Skin of body (tissue), 2 donors: Measurements from ENCODE around the gene CBFA2T3. TPM values are rescaled to one million over a fixed set of nuclear protein-coding genes. Genes with fewer than 3 reads are reported as not detected.
"Not testable (repeated sequence)": the region's sequence is repeated elsewhere in the genome, so short reads cannot be mapped to it uniquely, and the experiment has no call there.

Experiments used
- DNase-seq: peaks from one replicate; lab custom pipeline; 2025; lab: John Stamatoyannopoulos, UW
- total RNA-seq: library from RNA; depleted of rRNA; stranded (reverse); fragments of >200 nt; gene quantifications from one replicate; pipeline ENCODE4 v1.2.3, GENCODE V29; 2014

CBFA2T3 gene
- 1.7 TPM for total RNA-seq

DNA sequence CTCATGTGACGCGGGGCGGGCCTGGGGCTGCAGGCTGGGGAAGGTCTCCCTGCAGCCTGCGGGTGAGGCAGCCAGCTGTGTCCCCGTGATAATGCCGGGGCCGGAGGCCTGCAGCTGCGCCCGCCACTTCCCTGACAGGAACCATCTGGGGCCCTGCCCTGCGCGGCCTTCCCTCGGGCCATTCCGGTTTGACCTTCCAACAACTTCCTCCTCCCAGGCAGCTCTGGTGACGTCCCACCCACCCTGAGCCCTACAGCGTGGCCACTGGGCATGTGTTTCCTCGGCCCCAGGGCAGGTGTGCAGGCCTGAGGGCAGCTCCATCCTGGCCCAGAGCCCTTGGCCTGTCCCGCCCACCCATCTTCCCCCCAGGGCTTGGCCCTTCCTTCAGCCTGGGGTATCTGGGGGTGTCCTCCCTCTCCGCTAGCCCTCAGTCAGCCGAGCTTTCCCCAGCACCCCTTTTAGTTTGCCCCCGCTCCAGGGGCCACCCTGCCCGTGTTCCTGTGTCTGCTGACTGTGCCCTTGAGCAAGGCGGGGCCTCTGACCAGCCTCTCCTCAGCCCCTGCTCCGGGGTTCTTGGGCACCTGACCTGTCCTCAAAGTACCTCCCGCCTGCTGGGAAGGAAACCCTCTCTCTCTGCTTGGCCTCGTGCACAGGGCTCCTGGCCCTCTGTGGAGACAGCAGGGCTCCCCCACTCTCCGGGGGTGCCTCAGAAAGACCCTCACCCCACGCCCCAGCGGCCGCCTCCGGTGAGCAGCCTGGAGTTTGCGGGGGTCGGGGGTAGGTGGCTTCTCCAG is at the start of gene CBFA2T3:
Gene CBFA2T3, minus strand, starts transcription at position 190 of the 794 bp plus-strand sequence. CDS start 400 bp downstream, outside the sequence.
- DNase-seq: peak; percentile 18

DNA sequence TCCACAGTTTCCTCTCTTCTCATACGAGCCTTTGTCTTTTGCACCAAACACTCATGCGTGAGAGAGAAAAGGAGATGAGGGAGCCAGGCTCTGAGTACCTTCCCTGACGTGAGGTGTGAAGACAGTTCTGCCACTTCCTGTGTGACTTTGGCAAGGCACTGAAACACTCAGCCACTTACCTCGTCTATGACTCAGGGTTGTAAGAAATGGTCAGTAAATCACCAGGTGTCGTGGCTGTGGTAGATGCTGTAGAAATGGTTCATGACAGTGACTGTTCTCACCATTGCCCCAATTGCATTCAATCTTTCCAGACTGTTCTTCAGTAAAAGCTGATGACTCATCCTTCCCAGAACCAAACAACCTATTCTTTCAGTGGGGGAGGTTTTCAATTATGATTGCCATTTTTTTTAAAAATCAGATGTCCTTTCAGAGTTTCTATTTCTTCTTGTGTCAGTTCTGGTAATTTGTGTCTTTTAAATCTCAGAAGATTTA is 49.2 kb upstream of the CBFA2T3 start:
- no peak for DNase-seq

DNA sequence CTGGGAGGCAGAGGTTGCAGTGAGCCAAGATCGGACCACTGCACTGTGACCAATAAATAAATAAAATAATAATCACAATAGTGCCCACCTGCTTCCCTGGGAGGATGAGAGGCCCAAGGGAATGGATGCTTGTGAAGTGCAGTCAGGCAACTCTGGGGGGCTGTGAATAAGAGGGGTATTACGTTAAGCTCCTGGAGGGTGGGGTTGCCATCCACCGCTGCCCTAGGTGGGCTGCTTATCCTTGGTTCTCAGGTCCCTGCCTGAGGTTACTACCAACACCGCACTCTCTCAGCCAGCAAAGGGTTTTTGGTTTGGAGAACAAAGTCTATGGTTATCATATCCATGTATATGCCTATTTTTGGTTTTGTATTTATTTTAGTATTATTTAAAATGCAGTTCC is 48.6 kb upstream of the CBFA2T3 start:
- no peak for DNase-seq

DNA sequence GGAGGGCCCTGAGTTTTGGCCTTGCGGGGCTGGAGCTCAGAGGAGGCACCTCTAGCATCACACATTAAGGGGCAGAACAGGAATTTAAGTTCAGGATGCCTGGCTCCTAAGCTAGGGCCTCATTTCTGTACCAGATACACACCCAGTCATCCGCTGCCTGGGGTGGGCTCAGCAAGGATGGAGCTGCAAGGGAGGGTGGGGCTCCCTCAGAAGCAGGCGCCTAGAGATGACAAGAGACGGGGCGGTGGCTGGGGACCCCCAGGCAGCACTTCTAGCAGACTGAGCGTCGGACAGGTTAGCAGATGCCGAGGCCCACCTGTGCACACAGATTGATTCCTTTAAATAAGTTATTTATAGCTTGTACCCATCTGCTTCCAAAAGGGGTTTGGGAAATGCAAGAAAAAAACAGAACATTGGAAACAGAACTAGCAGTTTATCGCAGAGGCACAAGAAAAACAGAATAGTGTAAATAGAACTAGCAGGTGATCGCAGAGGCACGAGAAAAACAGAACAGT is 47.6 kb upstream of the CBFA2T3 start:
- DNase-seq: no peak

DNA sequence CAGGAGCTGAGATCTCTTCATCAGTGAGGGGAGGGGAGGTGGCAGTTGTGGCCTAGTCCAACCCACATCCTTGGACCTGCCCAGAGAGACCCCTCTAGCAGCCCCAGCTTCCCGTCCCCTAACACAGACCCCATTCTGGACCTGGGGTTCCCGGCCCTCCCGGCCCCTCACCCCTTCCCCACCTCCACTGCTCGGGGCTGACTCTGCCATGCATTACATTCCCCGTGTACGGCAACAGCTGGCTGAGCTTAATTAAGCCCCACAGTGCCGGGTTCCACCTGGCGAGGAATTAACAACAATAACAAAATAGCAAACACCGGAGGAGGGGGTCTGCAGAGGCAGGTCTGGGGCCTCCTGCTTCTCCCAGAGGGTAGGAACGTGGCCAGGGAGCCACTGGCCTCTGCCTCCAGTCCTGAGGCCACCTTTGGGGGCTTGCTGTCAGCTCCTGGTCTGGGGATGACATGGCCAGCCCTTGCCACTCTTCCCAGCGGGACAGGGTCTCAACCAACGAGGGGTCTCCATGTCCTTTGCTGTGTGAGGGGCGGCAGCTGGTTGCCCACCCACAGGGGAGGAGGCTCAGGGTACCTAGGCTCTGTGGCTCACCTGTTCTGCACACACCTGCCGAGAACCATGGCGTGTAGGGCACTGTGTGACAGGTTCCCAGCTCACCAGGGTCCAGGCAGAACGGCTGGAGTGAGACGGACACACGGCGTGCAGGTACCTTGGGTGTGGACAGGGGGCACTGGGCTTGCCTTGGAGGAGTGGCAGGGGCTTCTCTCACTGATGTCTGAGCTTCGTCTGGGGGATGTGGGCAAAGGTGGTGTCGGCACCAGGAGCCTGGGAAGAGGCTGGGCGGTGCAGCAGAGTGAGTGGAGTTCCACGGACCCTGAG is 46.9 kb upstream of the CBFA2T3 start:
- no peak for DNase-seq

DNA sequence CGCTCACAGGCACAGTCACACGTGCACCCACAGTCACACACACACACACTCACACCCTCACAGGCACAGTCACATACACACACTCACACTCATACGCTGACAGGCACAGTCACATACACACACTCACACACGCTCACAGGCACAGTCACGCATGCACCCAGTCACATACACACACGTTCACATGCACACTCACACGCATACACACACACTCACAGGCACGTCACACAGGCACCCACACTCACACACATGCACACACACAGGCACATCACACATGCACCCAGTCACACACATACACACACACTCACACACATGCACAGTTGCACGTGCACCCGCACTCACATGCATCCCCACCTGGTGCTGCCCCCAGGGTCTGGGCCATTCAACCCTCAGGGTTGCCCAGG is 46.1 kb upstream of the CBFA2T3 start:
- DNase-seq: no peak

DNA sequence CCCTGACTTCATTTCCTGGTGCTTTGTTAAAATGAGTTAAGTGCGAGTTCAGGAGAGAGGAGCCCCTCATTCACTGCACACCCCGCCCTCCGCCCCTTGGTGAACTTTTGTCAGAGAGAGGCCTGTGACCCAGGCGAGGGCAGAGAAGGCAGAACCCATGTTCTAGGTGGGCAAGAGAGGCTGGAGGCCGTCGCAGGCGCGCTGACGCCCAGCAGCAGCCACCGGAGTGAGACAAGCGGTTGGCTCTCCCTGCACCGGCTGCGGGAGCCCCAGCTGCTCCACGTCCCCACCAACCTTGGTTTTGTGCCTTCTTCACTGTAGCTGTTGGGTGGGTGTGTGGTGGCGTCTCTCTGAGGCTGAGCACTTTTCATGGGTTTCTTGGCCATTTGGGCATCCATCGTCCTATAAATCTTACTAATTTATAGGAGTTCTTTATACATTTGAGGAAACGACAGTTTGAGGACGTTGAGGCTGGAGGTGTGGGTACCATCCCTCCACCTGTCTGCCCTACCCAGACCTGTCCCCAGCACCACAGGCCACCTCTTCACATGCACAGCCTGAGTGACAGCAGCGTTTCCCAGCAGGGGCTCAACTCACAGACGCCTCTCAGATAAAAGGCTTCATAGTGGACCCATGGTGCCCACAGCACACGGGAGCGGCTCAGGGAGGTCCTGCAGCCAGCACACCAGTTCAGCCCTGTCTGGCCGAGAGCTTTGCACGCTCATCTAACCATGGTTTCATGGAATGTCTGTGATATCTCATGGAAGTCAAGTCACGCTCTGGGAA is 45.2 kb upstream of the CBFA2T3 start:
- no peak for DNase-seq

DNA sequence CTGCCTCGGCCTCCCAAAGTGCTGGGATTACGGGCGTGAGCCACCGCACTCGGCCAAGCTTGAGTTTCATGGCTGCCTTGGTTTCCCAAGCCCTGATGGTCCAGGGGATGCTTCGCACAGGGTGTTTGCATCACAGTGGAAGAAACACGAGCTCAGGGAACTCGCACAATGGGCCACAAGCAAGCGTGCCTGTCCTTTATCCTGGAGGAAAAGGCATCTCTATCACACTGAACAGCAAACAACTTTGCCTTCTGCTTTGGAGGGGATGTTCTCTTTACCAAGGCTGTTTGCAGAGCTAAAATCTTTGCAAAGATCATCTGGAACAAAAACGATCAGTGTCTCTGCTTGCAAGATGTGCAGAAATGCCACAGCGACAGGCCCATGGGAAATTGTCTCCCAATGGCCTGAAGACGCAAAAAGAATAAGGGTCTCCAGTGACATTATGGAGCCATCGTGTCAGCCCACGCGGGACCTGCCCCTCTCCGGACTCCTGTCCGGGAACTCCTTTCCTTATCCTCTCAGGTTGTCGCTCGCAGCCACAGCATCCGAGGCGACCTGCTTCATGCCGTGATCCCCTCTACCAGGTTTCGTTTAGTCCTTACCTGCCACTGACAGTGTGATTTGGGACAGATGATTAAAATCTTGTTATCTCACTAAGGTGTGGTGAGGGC is 44.1 kb upstream of the CBFA2T3 start:
- DNase-seq: no peak

DNA sequence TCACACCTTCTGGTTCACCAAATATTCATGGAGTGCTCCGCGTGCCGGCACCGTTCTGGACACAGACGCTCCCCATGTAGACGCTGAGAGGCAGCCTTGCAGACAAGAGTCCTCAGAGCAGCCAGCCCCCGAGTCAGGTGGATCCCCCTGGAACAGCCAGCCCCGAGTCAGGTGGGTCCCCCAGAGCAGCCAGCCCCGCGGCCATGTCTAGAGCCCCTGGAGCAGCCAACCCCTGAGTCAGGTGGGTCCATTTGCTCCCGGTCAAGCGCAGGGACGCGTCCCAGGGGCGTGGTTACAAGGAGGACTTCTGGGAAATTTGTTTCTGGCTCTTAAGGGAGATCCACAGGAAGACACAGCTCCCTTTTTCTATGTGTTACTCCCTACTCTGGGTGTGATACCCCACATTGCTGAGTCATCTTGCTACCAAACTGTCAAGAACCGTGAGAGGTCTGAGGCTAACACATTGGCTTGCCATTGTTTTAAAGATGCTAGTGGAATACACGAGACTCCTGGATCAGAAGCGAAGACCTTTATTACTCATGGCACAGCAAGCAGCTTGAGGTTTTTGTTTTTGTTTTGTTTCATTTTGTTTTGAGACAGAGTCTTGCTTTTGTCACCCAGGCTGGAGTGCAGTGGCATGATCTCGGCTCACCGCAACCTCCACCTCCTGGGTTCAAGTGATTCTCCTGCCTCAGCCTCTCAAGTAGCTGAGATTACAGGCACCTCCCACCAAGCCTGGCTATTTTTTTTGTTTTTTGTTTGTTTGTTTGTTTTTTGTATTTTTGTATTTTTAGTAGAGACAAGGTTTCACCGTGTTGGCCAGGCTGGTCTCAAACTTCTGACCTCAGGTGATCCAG is 43.3 kb upstream of the CBFA2T3 start:
- DNase-seq: no peak

DNA sequence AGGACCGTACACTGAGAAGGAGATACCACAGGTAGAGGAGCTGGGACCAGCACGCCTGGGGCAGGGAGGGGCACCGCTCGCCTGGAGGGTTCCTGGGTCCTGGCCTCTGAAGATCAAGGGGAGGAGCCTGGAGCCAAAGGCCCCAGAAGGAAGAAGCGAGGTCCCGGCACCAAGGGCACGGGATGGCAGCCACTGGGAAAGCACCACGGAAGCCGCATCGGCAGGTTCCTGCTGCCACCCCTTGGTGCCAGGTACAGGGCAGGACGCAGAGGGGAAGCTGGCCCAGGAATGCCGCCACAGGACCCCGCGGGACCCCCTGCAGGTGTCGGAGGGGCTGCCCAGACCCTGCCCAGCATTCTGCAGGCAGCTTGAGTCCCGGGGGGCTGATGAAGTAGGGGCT is 42.5 kb upstream of the CBFA2T3 start:
- DNase-seq: no peak

DNA sequence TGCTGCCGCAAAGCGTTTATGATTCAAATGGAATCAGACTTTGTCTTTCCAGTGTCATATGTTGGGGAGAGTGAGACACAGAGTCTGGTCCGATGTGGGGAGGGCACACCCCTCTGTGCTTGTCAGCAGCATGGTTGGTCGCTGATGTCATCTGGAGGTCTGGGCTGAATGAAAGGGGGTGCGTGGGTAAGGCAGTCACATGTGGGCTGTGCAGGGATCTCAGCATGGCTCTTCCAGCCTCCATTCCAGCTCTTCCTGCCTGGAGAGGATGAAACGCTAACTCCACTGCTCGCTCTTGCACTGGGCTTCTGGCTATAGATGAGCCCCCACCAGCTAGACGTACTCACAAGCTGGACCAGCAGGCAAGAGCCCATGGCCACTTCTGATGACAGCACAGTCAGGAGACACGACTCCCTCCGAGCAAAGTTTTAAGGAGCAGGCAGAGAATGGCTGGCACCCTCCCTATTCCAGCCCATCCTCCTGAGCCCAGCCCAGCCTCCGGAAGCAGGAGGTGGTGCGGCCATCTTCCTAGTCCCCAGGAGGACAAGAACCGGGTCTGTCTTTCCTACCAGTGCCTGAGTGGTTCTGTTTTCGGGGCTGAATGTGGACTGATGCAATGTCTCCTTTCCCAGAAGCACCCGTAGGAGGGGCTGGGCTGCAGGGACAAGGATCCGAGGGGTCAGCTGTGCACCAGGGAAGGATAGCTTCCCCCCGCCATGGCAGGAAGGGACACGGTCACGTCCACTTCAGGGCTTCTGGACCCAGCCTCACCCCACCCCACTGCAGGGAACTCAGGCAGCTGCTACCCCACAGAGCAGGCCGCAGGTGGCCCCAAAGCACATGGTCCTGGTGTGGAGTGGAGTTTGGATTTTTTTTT is 41.5 kb upstream of the CBFA2T3 start:
- DNase-seq: peak; percentile 20

DNA sequence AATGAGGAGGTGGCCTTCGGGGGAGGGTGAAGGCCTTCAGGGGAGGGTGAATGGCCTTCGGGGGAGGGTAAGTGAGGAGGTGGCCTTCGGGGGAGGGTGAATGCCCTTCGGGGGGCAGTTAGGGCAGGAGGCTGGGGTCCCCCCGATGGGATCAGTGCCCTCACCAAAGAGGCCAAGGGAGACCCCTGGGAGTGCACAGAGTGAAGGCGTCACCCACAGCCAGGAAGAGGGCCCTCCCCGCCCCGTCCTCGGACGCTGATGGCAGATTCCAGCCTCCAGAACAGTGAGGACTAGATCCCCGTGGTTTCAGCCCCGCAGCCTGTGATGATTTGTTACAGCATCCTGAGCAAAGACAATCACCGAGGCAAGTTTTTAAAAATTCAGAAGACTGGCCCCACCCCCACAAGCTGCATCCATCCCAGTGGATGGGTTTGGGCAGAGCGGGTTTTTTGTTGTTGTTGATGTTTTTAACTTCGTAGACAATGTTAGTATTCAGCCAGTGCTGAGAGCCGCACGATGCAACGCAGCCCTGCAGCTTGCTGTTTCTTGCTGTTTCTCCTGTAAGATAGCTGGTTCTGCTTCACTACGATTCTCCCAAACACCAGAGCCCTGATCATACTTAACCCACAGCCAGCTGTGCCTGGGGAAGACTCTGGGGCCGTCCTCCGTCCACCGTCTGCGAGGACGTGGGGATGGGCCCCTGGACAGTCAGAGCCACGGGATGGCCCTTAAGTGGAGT is 40.7 kb upstream of the CBFA2T3 start:
- DNase-seq: no peak

DNA sequence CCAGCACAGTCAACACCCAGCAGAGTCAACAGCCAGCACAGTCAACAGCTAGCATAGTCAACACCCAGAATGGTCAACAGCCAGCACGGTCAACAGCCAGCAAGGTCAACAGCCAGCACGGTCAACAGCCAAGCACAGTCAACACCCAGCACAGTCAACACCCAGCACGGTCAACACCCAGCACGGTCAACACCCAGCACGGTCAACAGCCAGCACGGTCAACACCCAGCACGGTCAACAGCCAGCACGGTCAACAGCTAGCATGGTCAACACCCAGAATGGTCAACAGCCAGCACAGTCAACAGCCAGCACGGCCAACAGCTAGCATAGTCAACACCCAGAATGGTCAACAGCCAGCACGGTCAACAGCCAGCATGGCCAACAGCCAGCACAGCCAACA is 39.6 kb upstream of the CBFA2T3 start:
- not testable (repeated sequence) for DNase-seq

DNA sequence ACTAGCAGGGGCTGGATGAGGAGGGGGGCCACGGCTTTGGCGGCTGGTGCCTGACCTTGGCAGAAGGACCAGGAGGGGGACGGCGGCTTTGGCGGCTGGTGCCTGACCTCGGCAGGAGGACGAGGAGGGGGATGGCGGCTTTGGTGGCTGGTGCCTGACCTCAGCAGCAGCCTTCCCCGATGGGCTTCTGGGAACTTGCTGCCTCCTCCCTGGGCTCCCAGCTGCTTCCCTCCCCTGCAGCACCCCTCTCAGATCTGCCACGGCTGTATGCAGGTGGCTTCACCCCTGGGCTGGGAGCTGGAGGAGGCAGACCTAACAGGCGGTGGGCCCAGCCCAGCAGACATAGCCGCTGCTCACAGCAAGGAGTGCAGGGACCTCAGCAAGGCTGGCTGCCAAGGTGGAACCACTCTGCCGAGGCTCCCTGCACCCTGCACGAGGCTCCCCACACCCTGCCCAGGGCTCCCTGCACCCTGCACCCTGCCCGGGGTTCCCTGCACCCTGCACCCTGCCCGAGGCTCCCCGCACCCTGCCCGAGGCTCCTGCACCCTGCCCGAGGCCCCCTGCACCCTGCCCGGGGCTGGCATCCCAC is 38.4 kb upstream of the CBFA2T3 start:
- no peak for DNase-seq

DNA sequence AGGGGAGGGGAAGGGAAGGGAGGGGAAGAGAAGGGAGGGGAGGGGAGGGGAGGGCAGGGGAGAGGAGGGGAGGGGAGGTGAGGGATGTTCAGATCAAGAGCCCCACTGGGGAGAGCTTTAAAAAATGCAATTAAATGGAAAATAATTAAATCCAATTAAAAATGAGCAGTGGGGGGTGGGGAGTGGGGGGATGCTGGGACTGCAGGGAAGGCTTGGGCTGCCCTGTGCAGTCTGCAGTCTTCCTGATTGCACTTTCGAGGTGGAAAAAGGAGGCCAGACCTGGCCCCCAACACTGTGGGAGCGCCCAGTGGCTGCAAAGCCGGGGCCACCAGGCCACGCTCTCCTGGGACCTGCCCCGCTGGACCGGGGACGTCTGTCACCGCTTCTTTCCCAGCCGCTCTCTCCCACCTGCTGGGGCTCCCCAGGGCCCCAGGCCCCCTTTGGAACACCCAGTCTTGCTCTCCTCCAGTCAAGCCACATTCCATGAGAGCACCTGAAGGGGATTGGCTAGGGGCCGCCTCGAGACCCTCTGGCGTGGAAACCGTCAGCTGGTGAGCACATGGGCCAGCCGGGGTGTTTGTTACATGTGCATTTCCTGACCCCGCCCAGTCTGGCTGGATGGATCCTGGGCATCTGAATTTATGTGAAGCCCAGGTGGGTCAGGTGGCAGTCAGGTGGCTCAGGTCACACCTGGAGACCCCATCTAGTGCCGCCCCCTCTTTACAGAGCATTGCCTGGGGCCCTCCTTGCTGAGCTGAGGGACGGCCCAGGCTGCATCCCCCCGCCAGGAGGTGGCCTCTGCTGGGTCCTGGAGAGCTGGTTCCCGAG is 37.6 kb upstream of the CBFA2T3 start:
- no peak for DNase-seq

DNA sequence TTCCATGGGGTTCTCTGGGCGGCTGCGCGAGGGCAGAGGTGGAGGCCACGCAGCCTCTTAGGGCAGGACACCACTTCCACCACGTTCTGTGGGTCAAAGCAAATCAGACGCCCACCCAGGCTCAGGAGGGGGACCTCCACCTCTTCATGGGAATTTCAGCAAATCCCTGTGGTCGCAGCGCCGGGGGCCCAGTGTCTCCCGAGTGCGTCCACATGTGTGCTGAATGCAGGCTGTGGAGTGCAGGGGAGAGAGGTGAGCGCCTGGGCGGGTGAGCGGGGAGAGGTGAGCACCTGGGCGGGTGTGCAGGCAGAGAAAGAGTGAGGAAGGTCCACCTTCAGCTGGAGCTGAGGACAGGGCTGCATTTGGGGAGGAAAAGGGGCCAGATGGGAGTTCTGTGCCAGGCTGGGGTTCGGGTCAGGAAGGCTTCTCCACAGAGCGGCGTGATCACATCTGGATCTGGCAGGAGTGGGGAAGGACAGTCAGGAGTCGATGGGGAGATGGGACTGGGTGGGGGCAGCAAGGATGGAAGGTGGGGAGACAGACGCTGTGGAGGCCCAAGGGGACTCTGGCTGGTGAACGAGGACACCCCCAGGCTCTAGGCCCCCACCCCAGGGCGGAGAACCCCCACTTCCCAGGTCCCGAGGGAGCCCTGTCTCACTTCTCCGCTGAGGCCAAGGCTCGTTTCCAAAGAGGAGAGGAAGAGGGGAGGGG is 36.8 kb upstream of the CBFA2T3 start:
- DNase-seq: no peak
